ENCODE measurements around the gene ZDHHC24. TPM values are rescaled to one million over a fixed set of nuclear protein-coding genes. Genes with fewer than 3 reads are reported as not detected.
A peak's percentile ranks its signal among the peaks of the same experiment; 100 is the strongest.

Gene ZDHHC24
- total and polyA plus RNA-seq, 10 of the 15 experiments (the other 5 are each of a cell fraction or from before 2014, with no cell fraction given): 0.86 to 17.5 (median 6.8) TPM

GRCh38 chr11:66510271-66510989 lies 35.4 kb downstream of the ZDHHC24 start, which contains the start of gene BBS1:
BBS1 (plus strand) TSS chr11:66510635; CDS start chr11:66510660, 25 bp downstream.
- under 1% methylated on average over 31 of the region's 31 CpGs for WGBS (ENCODE audit: insufficient coverage, insufficient replicate concordance, low lambda C conversion rate, missing lambda C conversion rate)
- in situ Hi-C loops (cut with MboI) (no loop called here), intact Hi-C loops (cut with micrococcal nuclease; ENCODE audit: unreplicated experiment) (no loop called here)
- ChIA-PET SMC1A (ENCODE audit: uncharacterized antibody, unreplicated experiment) (no interaction called here), CTCF (interaction anchor here (0.7 to 2.2 kb wide), 3 partner anchors 30 to 167 kb away, joined by 3 to 5 read pairs (median 5); partner anchors contain the start of genes DPP3 and RBM4B), RAD21 (ENCODE audit: unreplicated experiment) (interaction anchor here (1.1 to 1.2 kb wide), 2 partner anchors 9 to 171 kb away, joined by 3 read pairs; no protein-coding TSS in a partner anchor), POLR2A (interaction anchor here (0.6 to 0.7 kb wide), 2 partner anchors 26 to 44 kb away, joined by 3 to 4 read pairs; partner anchors contain the start of gene PELI3)
- no peaks in the 10 kb centered on the region for H3K9me3 ChIP-seq (replicated peaks; ENCODE audit: control insufficient read depth, insufficient read depth, low read length)
- no TSS peak for BruUV-seq (replicated peaks)
- peaks cover 0 to under 1% of the 10 kb centered on the region in 2 experiments; a peak in 2 of 4 replicates for H3K36me3 ChIP-seq (ENCODE audit: control insufficient read depth in 2 of 2, insufficient read depth in 2 of 2, low read length in 1 of 2)
- DNase-seq (ENCODE audit: low read depth, low spot score): peak; percentile 17
- no peaks in the 10 kb centered on the region for H3K4me1 ChIP-seq (ENCODE audit: control insufficient read depth, insufficient read depth, low read length)
- peaks cover 2% of the 10 kb centered on the region; the same call in 1 of the 2 replicates for H3K79me2 ChIP-seq (ENCODE audit: control insufficient read depth, insufficient read depth, low read length)
- no peaks in the 10 kb centered on the region for H4K20me1 ChIP-seq (ENCODE audit: control insufficient read depth, insufficient read depth)
- no peaks in the 10 kb centered on the region for H3K27me3 ChIP-seq (replicated peaks in 1 of 2; ENCODE audit: control insufficient read depth in 2 of 2, insufficient read depth in 2 of 2, low read length in 1 of 2)
- H3K27ac ChIP-seq (ENCODE audit: control insufficient read depth, insufficient read depth): peak within 1 kb of the TSS; percentile 30; the same call in 1 of the 2 replicates
- H3K4me2 ChIP-seq (ENCODE audit: control insufficient read depth, insufficient read depth): peak within 1 kb of the TSS; percentile 69
- ATAC-seq: peak; percentile 100
- H3K4me3 ChIP-seq: peak within 1 kb of the TSS; percentile 89
- peak; percentile 96 for FAIRE-seq
- H2AFZ ChIP-seq (ENCODE audit: control insufficient read depth, low read depth, low read length): peak within 1 kb of the TSS; percentile 96
- H3K9ac ChIP-seq (ENCODE audit: control insufficient read depth, insufficient read depth, low read length): peak within 1 kb of the TSS; percentile 58
- no peak for TF ChIP-seq BCL11A (IDR thresholded peaks at IDR 0.05; ENCODE audit: low read depth, low read length)
- TF ChIP-seq MTA3 (IDR thresholded peaks at IDR 0.05; ENCODE audit: borderline replicate concordance, low read length): no peak
- TF ChIP-seq SPI1 (IDR thresholded peaks at IDR 0.05; ENCODE audit: borderline replicate concordance, insufficient read depth, low read depth, low read length): no peak
- TF ChIP-seq CBX5 (IDR thresholded peaks at IDR 0.05; ENCODE audit: low read depth): no peak
- TF ChIP-seq CBX3 (IDR thresholded peaks at IDR 0.05; ENCODE audit: borderline replicate concordance, low read depth): no peak
- no peak; a peak in 1 of 4 replicates for TF ChIP-seq EP300 (IDR thresholded peaks at IDR 0.05; ENCODE audit: borderline replicate concordance in 1 of 2, control insufficient read depth in 1 of 2, low read depth in 2 of 2, low read length in 2 of 2)
- no peak for TF ChIP-seq E2F8 (IDR thresholded peaks at IDR 0.05; ENCODE audit: low read depth, partially characterized antibody)
- TF ChIP-seq HSF1 (IDR thresholded peaks at IDR 0.05; ENCODE audit: low read depth, low read length): no peak
- no peak for TF ChIP-seq SREBF1 (IDR thresholded peaks at IDR 0.05; ENCODE audit: low read length)
- no peak for TF ChIP-seq HDGF (IDR thresholded peaks at IDR 0.05)
- TF ChIP-seq CTCF (IDR thresholded peaks at IDR 0.05 in 2 of 3, conservative IDR thresholded peaks at IDR 0.05 in 1 of 3; ENCODE audit: control insufficient read depth in 2 of 3, extremely low read depth in 1 of 3, insufficient read depth in 1 of 3, low read depth in 3 of 3, low read length in 3 of 3): 0 out of 6 replicates have a peak, but pooled peaks of 1 of the 3 experiments have one; percentile 3
- TF ChIP-seq IRF4 (IDR thresholded peaks at IDR 0.05; ENCODE audit: low read depth, low read length): 0 out of 2 replicates have a peak, but pooled peaks have one; percentile 27
- TF ChIP-seq SKIL (IDR thresholded peaks at IDR 0.05; ENCODE audit: low read depth, poor library complexity, severe bottlenecking): no peak

Data from GM12878 (cell line).